D721Med (cell line): ENCODE results near the gene LDLRAD4.

Experiments
- DNase-seq: peaks from one replicate; pipeline ENCODE4 v3.0.0; 2011; ENCODE audit warnings: low spot score; ENCODE audit not compliant: insufficient read length
- FAIRE-seq: peaks from 2 replicates; lab custom pipeline; 2011; peaks lifted over from hg19 to GRCh38; lab: Jason Lieb, UNC
- CTCF ChIP-seq: IDR thresholded peaks from 2 replicates; pipeline ENCODE4 v1.5.1; 2012; ENCODE audit warnings: mild to moderate bottlenecking, control low read depth; ENCODE audit not compliant: insufficient read depth; ENCODE audit errors: missing control alignments

LDLRAD4 gene

GRCh38 chr18:13580351-13580750, 361.8 kb downstream of the LDLRAD4 start:
- no peak for FAIRE-seq
- no peak for DNase-seq
- no peak for TF ChIP-seq CTCF

GRCh38 chr18:13580991-13581390, 362.4 kb downstream of the LDLRAD4 start:
- FAIRE-seq (no peak), DNase-seq (no peak)
- TF ChIP-seq CTCF: no peak

GRCh38 chr18:13581496-13582177, 363.1 kb downstream of the LDLRAD4 start:
- DNase-seq (no peak), FAIRE-seq (no peak)
- no peak for TF ChIP-seq CTCF

GRCh38 chr18:13582178-13582670, 363.7 kb downstream of the LDLRAD4 start:
- DNase-seq (no peak), FAIRE-seq (no peak)
- TF ChIP-seq CTCF: no peak

GRCh38 chr18:13583576-13584550, 365.3 kb downstream of the LDLRAD4 start:
- FAIRE-seq (no peak), DNase-seq (no peak)
- no peak for TF ChIP-seq CTCF

GRCh38 chr18:13584825-13585224, 366.3 kb downstream of the LDLRAD4 start:
- no peak for TF ChIP-seq CTCF
- DNase-seq (no peak), FAIRE-seq (no peak)
